SH-SY5Y (cell line): ENCODE measurements around the gene NDUFC1.

ENCODE experiments used
- GATA2 ChIP-seq: IDR thresholded peaks from 2 replicates; pipeline ENCODE4 v1.6.1; 2011; ENCODE audit warnings: mild to moderate bottlenecking, low read depth, low read length
- GATA3 ChIP-seq: IDR thresholded peaks from 2 replicates; pipeline ENCODE4 v1.6.1; 2011; ENCODE audit warnings: low read depth, mild to moderate bottlenecking, low read length, moderate library complexity

DNA sequence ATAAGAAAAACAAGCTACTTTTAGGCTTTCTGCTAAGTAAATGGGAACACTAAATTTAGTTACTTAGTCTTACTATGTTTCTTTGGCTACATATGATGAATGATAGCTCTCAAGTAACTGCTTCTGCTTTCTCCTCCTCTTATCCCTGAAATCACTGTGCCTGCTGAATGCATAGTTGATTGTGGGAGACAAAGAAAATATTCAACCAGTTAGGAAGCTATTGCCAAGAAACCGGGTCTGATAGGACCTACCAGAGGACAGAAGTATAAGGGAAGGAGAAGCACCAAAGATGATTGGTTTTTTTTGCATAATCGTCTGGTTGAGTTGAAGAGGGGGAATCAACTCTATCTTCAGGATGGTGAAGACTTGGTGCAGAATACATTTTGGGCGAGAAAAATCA is 28.0 kb upstream of the NDUFC1 start:
- TF ChIP-seq GATA2 (no peak), GATA3 (no peak)
